Upper lobe of left lung (tissue), 4 donors: ENCODE data around the gene HNRNPK.

Source experiments
- CTCF ChIP-seq, 6 experiments: fragments of 450-650 bp in 4 of 6; fragments of 200-600 bp in 2 of 6; sonication (generic) in 2 of 6; IDR thresholded peaks; one replicate each; pipeline ENCODE4 v1.5.1; 2016 to 2019; ENCODE audit warnings: antibody characterized with exemption in 6 of 6
- POLR2A ChIP-seq, 4 donors: fragments of 450-650 bp; IDR thresholded peaks; one replicate each; pipeline ENCODE4 v1.5.1; 2016 to 2017; ENCODE audit warnings: antibody characterized with exemption in 4 of 4, mild to moderate bottlenecking in 2 of 4
- POLR2AphosphoS5 ChIP-seq, 2 donors: sonication (generic); formaldehyde crosslinking; IDR thresholded peaks; one replicate each; pipeline ENCODE4 v1.5.1; 2017; ENCODE audit warnings: antibody characterized with exemption in 2 of 2

GRCh38 chr9:83920469-83920926 is 59.5 kb downstream of the HNRNPK start:
- TF ChIP-seq CTCF (IDR thresholded peaks at IDR 0.05) (no peak), POLR2A (IDR thresholded peaks at IDR 0.05) (no peak), POLR2AphosphoS5 (IDR thresholded peaks at IDR 0.05) (no peak)
